Urothelium cell line (cell line): ENCODE measurements around the gene EIPR1.

Source experiments
- DNase-seq: peaks from one replicate; pipeline ENCODE4 v3.0.0; 2011; ENCODE audit warnings: low spot score, mixed read lengths
- FAIRE-seq: peaks from 2 replicates; lab custom pipeline; 2011; peaks lifted over from hg19 to GRCh38; lab: Jason Lieb, UNC

The EIPR1 gene

GRCh38 chr2:3256605-3257004 is 121.0 kb downstream of the EIPR1 start:
- FAIRE-seq = no peak
- no peak for DNase-seq

DNA sequence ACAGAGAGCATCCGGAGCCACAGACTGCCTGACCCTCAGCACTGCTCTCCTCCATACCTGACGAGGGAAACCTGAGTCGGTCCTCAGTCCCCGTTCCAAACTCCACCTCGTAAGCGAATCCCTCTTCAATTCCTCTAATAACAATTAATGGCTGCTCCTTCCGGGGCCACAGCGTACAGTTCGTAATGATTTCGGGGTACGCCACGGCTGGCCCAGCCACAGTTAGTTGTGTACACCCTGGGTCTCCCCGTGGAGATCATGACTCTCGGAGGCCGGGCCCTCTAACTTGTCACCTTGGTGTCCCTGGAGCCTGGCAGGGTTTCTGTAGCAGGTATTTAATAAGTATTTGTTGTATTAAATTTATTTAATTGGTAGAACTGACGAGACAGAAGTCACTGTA is 121.5 kb downstream of the EIPR1 start:
- FAIRE-seq = no peak
- no peak for DNase-seq

- FAIRE-seq (no peak), DNase-seq (no peak)
Measured at GRCh38 chr2:3254442-3254941, 123.1 kb downstream of the EIPR1 start.

DNA sequence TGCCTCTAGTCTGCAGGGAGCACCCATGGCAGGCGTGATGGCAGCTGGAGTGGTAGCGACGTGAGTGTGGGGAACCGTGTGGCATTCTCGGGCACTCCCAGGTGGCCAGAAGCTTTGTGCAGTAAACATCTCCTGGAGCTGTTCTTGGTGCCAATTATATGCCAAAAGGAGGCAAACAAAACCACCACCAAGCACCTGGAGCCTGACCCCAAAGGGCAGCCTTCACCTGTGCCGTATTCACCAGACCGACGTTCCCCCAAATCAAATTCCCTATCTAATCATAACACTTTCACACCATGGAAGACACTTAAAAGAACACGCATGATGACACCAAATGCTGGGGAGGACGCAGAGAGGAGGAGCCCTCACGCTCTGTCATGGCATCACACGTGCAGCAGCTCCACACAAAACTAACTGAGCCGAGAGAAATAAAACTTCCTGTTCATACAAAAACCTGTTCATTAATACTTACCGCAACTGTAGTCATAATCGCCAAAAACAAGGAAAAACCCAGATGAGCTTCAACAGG is 123.6 kb downstream of the EIPR1 start:
- FAIRE-seq (no peak), DNase-seq (no peak)

- FAIRE-seq (no peak), DNase-seq (no peak)
Measured at GRCh38 chr2:3251946-3252345, 125.7 kb downstream of the EIPR1 start.

DNA sequence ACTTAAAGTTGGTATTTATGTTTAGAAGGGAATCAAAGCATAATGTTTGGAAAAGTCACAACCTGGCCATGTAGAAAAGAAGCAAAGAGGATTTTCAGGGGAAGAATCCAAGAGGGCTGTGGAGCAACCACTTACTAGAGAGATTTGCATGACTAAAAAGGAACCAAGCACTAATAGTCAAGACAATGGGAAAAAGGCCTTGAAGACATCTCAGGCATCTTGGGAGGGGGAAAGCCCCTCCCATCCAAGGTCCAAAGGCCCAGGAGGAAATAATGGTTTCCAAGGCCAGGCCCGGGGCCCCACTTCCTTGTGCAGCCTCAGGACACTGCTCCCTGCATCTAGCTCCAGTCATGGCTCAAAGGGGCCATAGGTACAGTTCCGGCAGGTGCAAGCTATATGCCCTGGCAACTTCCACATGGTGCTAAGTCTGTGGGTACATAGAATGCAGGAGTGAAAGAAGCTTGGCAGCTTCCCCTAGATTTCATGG is 128.1 kb downstream of the EIPR1 start:
- no peak for DNase-seq

GRCh38 chr2:3248754-3249475 is 128.7 kb downstream of the EIPR1 start:
- no peak for FAIRE-seq
- no peak for DNase-seq

More for the DNA sequence above, 128.1 kb downstream of the EIPR1 start:
- no peak for FAIRE-seq

DNA sequence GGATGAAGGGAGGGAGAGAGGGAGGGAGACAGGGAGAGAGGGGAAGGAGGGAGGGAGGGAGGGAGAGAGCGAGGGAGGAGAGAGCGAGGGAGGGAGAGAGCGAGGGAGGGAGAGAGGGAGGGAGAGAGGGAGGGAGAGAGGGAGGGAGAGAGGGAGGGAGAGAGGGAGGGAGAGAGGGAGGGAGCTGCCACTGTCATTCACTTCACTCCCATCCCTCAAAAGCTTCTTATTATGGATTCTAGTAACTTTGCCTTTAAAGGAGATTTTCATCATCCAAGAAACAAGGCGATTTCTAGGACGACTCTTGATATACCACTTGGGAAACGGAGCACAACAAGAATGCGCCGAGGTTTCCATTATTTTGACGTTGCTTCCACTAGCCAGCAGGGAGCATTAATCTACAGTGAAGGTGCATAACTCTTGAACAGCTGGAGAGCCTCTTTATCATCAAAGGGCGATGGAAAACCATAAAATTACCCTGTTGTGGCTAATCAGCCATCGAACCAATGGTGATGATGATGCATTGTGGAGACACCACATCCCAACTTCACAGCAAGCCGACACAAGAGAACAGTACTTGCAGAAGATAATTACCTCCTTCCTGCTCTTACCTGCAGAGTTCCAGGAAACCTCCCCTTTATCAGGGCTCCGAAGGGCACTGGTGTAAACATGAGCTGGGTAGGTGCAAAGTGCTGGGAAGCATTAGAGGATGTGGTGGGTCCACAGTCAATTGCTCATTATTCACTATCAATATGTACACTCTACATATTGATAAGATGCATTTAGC is 130.5 kb downstream of the EIPR1 start:
- no peak for DNase-seq
- no peak for FAIRE-seq

DNA sequence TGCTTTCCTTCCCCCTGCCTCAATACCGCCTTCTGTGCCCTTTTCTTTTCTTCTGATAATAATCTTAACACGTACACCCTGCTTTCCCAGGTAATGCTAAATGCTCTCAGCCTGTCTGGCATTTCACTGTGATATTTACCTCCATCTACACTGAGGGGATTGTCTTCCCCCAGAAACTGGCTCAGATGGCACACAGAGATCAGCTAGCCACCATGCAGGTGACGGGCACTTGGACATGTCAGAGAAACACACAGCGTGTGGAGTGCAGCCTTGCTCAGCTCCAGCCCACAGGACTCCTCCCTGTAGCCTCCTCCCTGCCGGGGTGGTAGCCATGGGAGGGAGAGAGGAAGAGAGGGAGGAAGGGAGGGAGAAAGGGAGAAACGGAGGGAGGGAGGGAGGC is 131.2 kb downstream of the EIPR1 start:
- FAIRE-seq = no peak

DNA sequence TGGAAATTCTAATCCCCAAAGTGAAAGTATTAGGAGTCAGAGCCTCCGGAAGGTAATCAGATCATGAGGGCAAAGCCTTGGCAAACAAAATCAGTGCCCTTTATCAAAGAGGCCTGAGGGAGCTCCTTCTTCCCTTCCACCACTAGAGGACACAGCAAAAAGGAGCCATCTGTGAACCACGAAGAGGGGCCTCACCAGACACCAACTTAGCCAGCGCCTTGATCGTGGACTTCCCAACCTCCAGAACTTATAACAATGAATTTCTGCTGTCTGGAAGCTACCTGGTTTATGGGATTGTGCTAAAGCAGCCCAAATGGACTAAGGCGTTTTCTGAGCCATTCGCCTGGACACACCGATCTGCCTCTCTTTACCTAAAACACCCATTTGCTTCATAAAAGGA is 133.1 kb downstream of the EIPR1 start:
- DNase-seq (no peak), FAIRE-seq (no peak)

More for the DNA sequence above, 131.2 kb downstream of the EIPR1 start:
- DNase-seq = no peak

- DNase-seq (no peak), FAIRE-seq (no peak)
Measured at GRCh38 chr2:3243804-3244203, 133.8 kb downstream of the EIPR1 start.

DNA sequence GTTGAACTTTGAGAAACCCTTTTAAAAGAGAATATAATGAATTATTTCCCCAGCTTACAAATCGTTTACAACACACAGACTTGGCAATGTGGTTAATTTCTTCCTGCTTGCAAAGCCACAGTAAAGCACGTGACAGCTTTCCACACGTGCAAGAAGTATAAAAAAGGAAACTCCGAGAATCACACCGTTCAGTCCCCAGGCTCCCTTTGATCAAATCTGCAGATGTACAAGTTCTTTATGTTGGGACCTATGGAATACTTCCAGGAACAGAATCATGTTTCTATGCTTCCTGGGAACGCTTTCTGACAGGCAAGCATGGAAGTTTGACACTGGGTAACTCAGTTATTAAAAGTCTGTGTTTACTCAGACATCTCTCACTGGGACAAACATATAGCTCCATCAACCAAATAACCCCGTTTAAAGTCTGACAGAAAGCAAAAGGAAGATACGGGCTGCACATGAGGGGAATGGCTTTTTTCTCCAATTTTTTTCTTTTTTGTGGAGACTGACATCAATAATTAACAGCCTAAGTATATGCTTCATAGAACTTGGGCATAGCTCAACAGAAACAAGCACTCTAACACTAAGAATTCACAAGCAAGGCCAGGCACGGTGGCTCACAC is 134.8 kb downstream of the EIPR1 start:
- FAIRE-seq (no peak), DNase-seq (no peak)

DNA sequence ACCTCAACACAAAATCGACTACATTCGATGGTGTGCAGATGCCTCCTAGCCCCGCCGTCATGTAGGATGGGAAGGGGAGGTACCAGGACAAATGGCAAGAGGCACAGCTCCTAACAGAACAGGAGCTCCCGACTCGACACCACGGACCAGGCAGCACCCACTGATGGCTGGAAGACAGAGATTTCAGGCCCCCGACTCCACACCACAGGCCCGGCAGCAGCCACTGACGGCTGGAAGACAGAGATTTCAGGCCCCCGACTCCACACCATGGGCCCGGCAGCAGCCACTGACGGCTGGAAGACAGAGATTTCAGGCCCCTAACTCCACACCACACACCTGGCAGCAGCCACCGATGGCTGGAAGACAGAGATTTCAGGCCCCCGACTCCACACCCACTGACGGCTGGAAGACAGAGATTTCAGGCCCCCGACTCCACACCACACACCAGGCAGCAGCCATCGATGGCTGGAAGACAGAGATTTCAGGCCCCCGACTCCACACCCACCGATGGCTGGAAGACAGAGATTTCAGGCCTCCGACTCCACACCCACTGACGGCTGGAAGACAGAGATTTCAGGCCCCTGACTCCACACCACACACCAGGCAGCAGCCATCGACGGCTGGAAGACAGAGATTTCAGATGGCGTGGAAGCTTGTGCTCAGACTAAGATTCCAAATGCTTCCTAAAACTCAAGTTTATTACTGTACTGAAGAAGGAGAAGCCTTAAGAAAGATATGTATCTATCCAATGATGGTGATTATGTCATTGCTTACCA is 135.5 kb downstream of the EIPR1 start:
- DNase-seq (no peak), FAIRE-seq (no peak)

GRCh38 chr2:3238951-3239841 is 138.4 kb downstream of the EIPR1 start:
- DNase-seq (no peak), FAIRE-seq (no peak)

GRCh38 chr2:3236300-3237045 is 141.1 kb downstream of the EIPR1 start:
- no peak for DNase-seq
- FAIRE-seq = no peak

DNA sequence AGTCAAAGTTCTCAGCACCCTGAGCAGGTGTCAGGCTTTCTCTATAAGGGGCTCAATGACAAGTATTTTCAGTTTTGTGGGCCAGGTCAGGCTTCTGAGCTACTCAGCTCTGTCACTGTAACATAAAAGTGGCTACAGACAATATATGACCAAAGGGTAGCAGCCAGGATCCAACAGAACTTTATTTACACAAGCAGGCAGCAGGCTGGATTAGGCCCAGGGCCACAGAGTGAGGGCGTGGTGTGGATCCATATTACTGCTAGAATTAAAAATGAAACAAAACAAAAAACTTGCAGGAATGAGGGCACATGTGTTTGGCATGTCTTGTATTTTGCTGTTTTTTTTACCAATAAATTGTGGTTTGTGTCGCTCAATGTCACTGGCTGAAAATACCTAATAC is 143.7 kb downstream of the EIPR1 start:
- FAIRE-seq (no peak), DNase-seq (no peak)

DNA sequence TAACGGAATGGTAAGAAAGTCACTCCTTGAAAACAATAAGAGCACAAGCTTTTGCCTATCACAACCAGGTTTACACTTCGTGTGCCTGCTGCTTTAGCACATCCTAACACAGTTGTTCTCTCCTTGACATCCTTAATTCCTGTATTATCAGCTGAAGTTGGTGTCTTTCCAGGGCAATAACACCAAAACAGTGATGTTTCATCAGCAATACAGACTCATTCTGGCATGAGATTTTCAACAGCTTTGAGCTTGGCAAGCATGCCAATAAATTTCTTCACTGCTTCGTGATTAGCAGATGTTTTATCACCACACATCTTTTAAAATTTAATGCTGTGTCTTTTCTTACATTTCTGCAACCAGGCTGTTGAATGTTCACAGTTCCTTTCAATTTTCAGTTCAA is 148.4 kb downstream of the EIPR1 start:
- DNase-seq (no peak), FAIRE-seq (no peak)

DNA sequence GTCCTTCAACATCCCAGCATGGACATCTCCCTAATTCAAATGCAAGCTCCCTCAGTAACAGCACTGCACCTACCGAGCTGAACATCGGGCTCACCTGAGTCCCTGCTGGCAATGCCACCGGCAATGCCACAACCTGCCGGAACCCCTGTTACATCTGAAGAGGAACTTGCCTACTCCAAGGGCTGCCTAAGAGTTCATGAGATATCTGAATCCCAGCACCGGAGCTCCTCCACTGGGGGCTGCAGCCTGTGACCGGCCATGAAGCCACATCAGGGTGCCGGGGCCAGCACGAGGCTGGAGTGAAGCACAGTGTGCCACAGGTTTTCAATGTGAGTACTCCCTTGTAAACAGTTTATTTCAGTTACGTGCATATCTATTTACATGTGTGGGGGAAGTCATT is 152.9 kb downstream of the EIPR1 start:
- FAIRE-seq (no peak), DNase-seq (no peak)
